ENCODE data around the gene TSPEAR. TPM values are rescaled to one million over a fixed set of nuclear protein-coding genes. Genes with fewer than 3 reads are reported as not detected.

The TSPEAR gene
- total and polyA plus RNA-seq, 7 donors = not detected

DNA sequence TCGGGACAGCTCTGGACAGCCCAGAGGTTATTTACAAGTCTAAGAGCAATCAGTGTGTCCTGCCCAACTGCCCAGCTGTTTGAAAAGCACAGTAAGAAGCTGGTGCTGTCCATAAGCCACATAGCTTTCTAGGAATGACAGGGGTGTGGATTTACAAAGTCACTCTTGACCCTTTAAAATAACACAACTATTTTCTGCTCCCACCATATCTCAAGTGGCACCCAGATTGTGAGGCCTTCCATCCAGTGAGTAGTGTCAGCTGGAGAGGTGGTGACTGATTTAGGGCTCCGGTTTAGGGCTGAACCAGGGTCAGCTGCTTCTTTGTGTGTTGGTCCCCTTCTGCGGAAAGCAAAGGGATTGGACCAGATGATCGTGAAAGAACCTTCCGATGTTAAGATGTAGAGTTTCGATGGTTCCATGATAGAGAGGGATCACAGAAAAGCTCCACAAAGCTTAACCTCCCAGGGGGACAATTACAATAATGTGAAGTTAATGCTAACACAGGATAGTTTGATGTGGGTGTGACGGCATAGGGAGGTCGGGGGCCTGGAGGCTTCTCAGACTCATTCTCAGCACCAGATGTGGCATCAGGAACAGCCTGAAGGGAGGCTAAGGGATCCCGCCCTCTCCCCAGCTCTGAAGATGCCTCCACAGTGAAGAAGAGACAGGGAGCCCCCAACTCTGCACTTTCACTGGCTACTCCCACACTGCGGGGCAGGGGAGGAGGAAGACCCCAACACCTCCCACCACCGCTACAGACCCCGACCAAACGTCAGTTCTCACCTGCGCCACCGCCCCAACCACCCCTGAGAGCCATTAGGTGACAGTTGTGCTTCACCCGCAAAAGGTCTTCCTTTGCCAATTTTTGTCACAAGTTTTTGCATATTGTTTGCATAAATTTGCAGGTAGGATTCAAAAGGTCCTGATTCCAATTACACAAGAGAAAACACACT is 215.5 kb downstream of the TSPEAR start:
- DNase-seq (peak in 1 of 2 donors; percentile 19), ATAC-seq (no peak)
- Histone ChIP-seq H3K36me3 (ENCODE audit: insufficient read depth in 1 of 2, low read depth in 1 of 2) (no peaks in the 10 kb centered on the region), H3K4me1 (no peaks in the 10 kb centered on the region), H3K27me3 (ENCODE audit: insufficient read depth in 3 of 3, low read length in 2 of 3) (peaks cover 0 to 57% (median 18%) of the 10 kb centered on the region in 3 donors), H3K4me3 (no peak overlapping the region), H3K9me3 (no peaks in the 10 kb centered on the region), H3K27ac (no peak overlapping the region)
- 68 to 80% (median 70%) methylated on average over 16 of the region's 16 CpGs for WGBS, 3 donors
- intact Hi-C loops (cut with DNase I) = no loop called here
- TF ChIP-seq, protein P1, sequence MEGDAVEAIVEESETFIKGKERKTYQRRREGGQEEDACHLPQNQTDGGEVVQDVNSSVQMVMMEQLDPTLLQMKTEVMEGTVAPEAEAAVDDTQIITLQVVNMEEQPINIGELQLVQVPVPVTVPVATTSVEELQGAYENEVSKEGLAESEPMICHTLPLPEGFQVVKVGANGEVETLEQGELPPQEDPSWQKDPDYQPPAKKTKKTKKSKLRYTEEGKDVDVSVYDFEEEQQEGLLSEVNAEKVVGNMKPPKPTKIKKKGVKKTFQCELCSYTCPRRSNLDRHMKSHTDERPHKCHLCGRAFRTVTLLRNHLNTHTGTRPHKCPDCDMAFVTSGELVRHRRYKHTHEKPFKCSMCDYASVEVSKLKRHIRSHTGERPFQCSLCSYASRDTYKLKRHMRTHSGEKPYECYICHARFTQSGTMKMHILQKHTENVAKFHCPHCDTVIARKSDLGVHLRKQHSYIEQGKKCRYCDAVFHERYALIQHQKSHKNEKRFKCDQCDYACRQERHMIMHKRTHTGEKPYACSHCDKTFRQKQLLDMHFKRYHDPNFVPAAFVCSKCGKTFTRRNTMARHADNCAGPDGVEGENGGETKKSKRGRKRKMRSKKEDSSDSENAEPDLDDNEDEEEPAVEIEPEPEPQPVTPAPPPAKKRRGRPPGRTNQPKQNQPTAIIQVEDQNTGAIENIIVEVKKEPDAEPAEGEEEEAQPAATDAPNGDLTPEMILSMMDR (IDR thresholded peaks at IDR 0.05) = no peak

DNA sequence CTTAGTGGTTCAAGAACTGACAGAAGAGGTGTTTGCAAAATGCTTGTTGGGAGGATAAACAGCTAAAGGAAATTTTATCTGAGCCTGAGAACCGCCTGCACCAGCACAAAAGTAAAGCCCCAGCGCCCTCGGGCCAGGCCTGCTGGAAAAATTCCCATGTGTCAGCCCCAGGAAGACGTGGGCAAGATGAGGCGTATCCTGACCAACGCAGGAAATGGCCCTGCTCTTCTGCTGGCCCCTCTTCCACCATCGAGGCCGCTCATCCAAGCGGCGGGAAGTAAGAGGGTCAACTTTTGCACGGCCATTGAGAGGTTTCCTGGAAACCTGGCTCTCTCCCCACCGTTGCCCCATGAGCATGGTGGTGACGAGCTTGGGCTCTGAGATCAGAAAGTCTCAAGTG is 216.4 kb downstream of the TSPEAR start:
- Histone ChIP-seq H3K27ac (no peak overlapping the region), H3K36me3 (ENCODE audit: insufficient read depth in 1 of 2, low read depth in 1 of 2) (no peaks in the 10 kb centered on the region), H3K4me3 (no peak overlapping the region), H3K27me3 (ENCODE audit: insufficient read depth in 3 of 3, low read length in 2 of 3) (peaks cover 0 to 51% (median 15%) of the 10 kb centered on the region in 3 donors), H3K9me3 (no peaks in the 10 kb centered on the region), H3K4me1 (no peaks in the 10 kb centered on the region)
- intact Hi-C loops (cut with DNase I) = no loop called here
- ATAC-seq = no peak
- no peak for DNase-seq
- TF ChIP-seq, protein P1 (IDR thresholded peaks at IDR 0.05) = no peak
- WGBS, 3 donors = 73 to 77% (median 74%) methylated on average over 13 of the region's 13 CpGs

- Histone ChIP-seq H3K4me1 (no peaks in the 10 kb centered on the region), H3K36me3 (ENCODE audit: insufficient read depth in 1 of 2, low read depth in 1 of 2) (no peaks in the 10 kb centered on the region), H3K4me3 (no peak overlapping the region), H3K27ac (no peak overlapping the region), H3K9me3 (no peaks in the 10 kb centered on the region), H3K27me3 (ENCODE audit: insufficient read depth in 3 of 3, low read length in 2 of 3) (peaks cover 0 to 46% (median 15%) of the 10 kb centered on the region in 3 donors)
- intact Hi-C loops (cut with DNase I) = no loop called here
- DNase-seq (peak in 1 of 2 donors; percentile 29), ATAC-seq (no peak)
- TF ChIP-seq, protein P1 (IDR thresholded peaks at IDR 0.05) = no peak
- 89 to 93% (median 93%) methylated on average over 17 of the region's 17 CpGs for WGBS, 3 donors
These were observed 217.0 kb downstream of the TSPEAR start for GRCh38 chr21:44494418-44494817.

- Histone ChIP-seq H3K9me3 (no peaks in the 10 kb centered on the region), H3K27me3 (ENCODE audit: insufficient read depth in 3 of 3, low read length in 2 of 3) (peaks cover 0 to 30% (median 12%) of the 10 kb centered on the region in 3 donors), H3K4me3 (no peak overlapping the region), H3K27ac (no peak overlapping the region), H3K4me1 (no peaks in the 10 kb centered on the region), H3K36me3 (ENCODE audit: insufficient read depth in 1 of 2, low read depth in 1 of 2) (no peaks in the 10 kb centered on the region)
- no peak for ATAC-seq
- peak in 1 of 2 donors; percentile 14 for DNase-seq
- intact Hi-C loops (cut with DNase I) = no loop called here
- TF ChIP-seq, protein P1 (IDR thresholded peaks at IDR 0.05) = no peak
- WGBS, 3 donors = 85 to 88% (median 87%) methylated on average over 9 of the region's 9 CpGs
These were observed 218.6 kb downstream of the TSPEAR start for GRCh38 chr21:44492567-44493385.

Measured in psoas muscle (tissue), 8 donors.